A549 treated with AZD9567 at 1 μM for 4 hours (cell line): ENCODE data around the gene RIT2. TPM values are rescaled to one million over a fixed set of nuclear protein-coding genes. Genes with fewer than 3 reads are reported as not detected.

Source experiments
- total RNA-seq: library from RNA; stranded (reverse); fragments of 200-300 nt; extraction: Qiagen RNA extraction; gene quantifications from 5 replicates; pipeline ENCODE4 v1.2.3, GENCODE V29; 2022; ENCODE audit not compliant: insufficient read depth

Gene RIT2
- total RNA-seq, result not detected in 5 replicates

GRCh38 chr18:43115076-43115921, at the start of gene RIT2:
TSS of gene RIT2 (minus strand) at chr18:43115685.

Other genes with a start within 250 kb of the RIT2 start
- not detected in 5 replicates for gene SYT4, start 161.8 kb upstream of the RIT2 start, total RNA-seq